Ectodermal cell (in vitro differentiated cells): ENCODE data around the gene UGT1A8.
"Not testable (repeated sequence)": the region's sequence is repeated elsewhere in the genome, so short reads cannot be mapped to it uniquely, and the experiment has no call there.

ENCODE experiments used
- H3K27ac ChIP-seq: 2 replicates; pipeline ENCODE4 v1.7.0; 2013; ENCODE audit warnings: mild to moderate bottlenecking, low read depth, low read length; ENCODE audit not compliant: insufficient read depth, poor library complexity, severe bottlenecking
- H3K27me3 ChIP-seq: 2 replicates; pipeline ENCODE4 v1.7.0; 2013; ENCODE audit warnings: mild to moderate bottlenecking, low read length; ENCODE audit not compliant: insufficient read depth, control insufficient read depth, poor library complexity, severe bottlenecking
- H3K36me3 ChIP-seq: one replicate; pipeline ENCODE4 v1.7.0; 2013; ENCODE audit warnings: low read length; ENCODE audit not compliant: control insufficient read depth, insufficient read depth
- H3K4me1 ChIP-seq: one replicate; pipeline ENCODE4 v1.7.0; 2013; ENCODE audit warnings: low read length; ENCODE audit not compliant: control insufficient read depth, insufficient read depth
- H3K4me3 ChIP-seq: 2 replicates; pipeline ENCODE4 v1.7.0; 2013; ENCODE audit warnings: low read depth, low read length, control low read depth; ENCODE audit not compliant: insufficient read depth
- H3K9me3 ChIP-seq: 2 replicates; pipeline ENCODE4 v1.7.0; 2013; ENCODE audit warnings: mild to moderate bottlenecking, low read length, moderate library complexity; ENCODE audit not compliant: control insufficient read depth
- WGBS, 2 experiments: methylation state at CpG; one replicate each; pipeline ENCODE4 v1.1.7; 2013; ENCODE audit warnings: missing lambda C conversion rate in 2 of 2; 5-methylcytosine and 5-hydroxymethylcytosine counted together

Gene UGT1A8

DNA sequence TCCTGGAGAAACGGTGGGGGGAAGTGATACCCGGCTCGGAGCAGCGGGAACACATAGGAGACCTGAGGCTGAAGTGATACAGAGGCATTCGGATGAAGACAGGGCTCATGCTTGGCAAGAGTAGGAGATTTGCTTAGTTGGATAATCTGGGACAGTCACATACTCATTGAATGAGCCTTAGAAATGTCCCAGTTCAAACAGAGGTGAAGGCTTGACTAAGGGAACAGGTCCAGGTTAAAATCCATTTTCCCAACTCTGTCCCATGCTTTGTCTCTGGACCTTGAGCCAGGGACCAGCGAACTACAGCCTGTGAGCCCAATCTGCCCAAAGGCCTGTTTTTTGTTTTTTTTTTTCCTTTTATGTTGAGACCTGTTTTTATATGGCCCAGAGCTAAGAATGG is 76.5 kb downstream of the UGT1A8 start:
- Histone ChIP-seq H3K27ac (no peak overlapping the region), H3K9me3 (no peaks in the 10 kb centered on the region), H3K36me3 (no peaks in the 10 kb centered on the region), H3K4me3 (no peak overlapping the region), H3K27me3 (no peaks in the 10 kb centered on the region), H3K4me1 (no peaks in the 10 kb centered on the region)
- WGBS, 2 experiments: 80 to 82% methylated on average over 6 of the region's 6 CpGs

DNA sequence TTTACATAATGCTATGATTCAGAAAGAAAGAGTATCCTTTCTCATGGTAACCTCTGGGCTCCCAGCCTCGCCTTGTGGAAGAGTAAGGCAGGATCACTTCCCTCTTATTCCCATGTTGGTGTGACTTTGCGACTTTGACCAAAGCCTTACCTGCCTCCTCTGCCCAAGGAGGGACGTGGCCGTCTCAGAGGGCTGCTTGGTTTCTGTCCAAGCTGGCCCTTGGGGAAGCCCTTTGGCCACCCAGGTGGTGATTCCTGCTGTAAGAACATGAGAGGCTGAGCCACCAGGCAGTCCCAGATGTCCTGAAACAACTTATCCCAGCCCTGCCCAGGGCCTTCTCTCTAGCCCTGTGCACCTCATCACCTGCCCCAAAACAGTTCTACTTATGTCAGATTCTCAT is 81.3 kb downstream of the UGT1A8 start:
- WGBS, 2 experiments: 75 to 87% methylated on average over 4 of the region's 4 CpGs
- no peak overlapping the region for H3K27ac ChIP-seq
- H3K4me1 ChIP-seq: peaks cover 8% of the 10 kb centered on the region
- H3K36me3 ChIP-seq: no peaks in the 10 kb centered on the region
- H3K4me3 ChIP-seq: no peak overlapping the region
- H3K27me3 ChIP-seq: no peaks in the 10 kb centered on the region
- no peaks in the 10 kb centered on the region for H3K9me3 ChIP-seq

DNA sequence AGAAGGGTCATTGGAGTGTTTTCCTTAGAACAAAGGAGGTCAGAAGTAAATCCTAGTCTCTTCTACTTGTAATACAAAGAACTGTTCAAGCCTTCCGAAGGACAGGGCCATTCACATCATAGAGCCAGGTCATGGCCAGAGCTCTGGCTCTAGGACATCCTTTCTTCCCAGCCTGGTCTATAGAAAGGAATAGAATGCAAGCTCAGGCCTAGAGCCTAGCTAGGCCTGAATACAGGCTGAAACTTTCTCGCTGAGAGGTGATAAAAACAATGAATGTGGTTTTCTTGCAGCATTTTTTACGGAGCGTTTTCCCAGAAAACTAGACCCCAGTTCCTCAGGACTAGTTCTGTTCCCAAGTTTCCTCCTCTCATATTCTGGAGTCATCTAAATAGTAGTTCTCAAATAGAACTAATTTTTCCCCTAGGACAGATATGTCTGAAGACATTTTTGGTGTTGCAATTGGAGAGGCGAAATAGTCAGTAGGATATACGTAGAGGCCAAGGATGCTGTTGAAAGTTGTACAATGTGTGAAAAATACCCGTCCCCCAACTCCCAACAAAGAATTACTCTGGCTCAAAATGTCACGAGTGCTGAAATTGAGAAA is 82.1 kb downstream of the UGT1A8 start:
- no peaks in the 10 kb centered on the region for H3K36me3 ChIP-seq
- no peaks in the 10 kb centered on the region for H3K9me3 ChIP-seq
- H3K4me3 ChIP-seq: no peak overlapping the region
- H3K27me3 ChIP-seq: no peaks in the 10 kb centered on the region
- H3K4me1 ChIP-seq: peaks cover 8% of the 10 kb centered on the region
- H3K27ac ChIP-seq: peak overlapping the region; percentile 50
- 83 to 84% methylated on average over 8 of the region's 8 CpGs for WGBS, 2 experiments

DNA sequence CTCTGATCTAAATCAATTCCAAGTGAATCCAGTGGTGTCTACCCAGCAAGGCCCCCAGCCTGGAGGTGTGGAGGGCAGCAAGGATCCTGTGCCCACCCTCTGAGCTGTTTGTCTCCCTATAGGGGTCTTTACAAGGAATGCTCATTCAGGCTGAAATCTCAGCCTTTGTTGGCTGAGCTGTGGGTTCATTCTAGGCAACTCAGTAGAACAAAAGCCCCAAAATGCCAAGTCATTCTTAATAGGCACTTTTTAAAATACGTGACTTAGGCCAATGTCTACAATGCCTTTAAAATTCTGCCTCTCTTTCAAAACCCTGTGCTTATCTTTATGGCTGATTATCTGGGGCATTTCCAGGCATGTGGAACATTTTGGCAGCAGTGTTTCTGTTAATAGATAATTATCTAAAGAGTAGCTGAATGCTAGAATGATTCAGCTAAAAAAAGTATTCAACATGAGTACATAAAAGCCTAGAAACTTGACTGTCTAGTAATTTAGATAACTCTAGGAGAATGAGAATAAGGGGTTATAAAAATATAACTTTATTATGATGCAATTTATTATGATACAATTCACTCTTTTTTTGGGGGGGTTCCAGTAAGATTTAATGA is 82.7 kb downstream of the UGT1A8 start:
- H3K27me3 ChIP-seq: no peaks in the 10 kb centered on the region
- H3K36me3 ChIP-seq: no peaks in the 10 kb centered on the region
- no peaks in the 10 kb centered on the region for H3K9me3 ChIP-seq
- 0 to 9% methylated on average over 1 of the region's 1 CpG for WGBS, 2 experiments
- H3K4me1 ChIP-seq: peaks cover 8% of the 10 kb centered on the region
- H3K27ac ChIP-seq: peak overlapping the region; percentile 89
- H3K4me3 ChIP-seq: no peak overlapping the region

GRCh38 chr2:233700842-233701241 is 83.4 kb downstream of the UGT1A8 start:
- H3K4me1 ChIP-seq, H3K4me3 ChIP-seq, H3K36me3 ChIP-seq, H3K27ac ChIP-seq, H3K9me3 ChIP-seq, H3K27me3 ChIP-seq: not testable (repeated sequence)
- WGBS, 2 experiments: 100% methylated on average over 1 of the region's 5 CpGs; no CpG with 5 or more reads in 1 of the 2 experiments

DNA sequence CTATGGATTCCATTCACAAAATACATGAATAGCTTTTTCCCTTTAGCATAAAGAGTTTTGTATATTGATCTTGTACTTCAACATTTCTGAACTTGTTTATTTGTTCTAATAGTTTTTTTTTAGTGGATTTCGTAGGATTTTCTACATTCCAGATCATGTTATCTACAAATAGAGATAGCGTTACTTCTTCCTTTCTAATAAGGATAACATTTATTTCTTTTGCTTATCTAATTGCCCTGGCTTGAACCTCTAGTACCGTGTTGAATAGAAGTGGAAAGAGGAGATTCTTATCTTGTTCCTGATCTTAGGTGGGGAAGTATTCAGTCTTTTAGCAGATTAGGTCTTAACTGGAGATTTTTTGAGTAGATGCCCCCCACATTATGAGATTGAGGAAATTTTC is 84.8 kb downstream of the UGT1A8 start:
- no peaks in the 10 kb centered on the region for H3K9me3 ChIP-seq
- H3K36me3 ChIP-seq: no peaks in the 10 kb centered on the region
- no peak overlapping the region for H3K27ac ChIP-seq
- whole genome bisulfite sequencing, 2 experiments: 91 to 94% methylated on average over 1 of the region's 3 CpGs
- no peak overlapping the region for H3K4me3 ChIP-seq
- H3K4me1 ChIP-seq: peaks cover 8% of the 10 kb centered on the region
- no peaks in the 10 kb centered on the region for H3K27me3 ChIP-seq

- H3K4me1 ChIP-seq: no peaks in the 10 kb centered on the region
- H3K27me3 ChIP-seq: no peaks in the 10 kb centered on the region
- 70 to 73% methylated on average over 4 of the region's 4 CpGs for WGBS, 2 experiments
- H3K27ac ChIP-seq: no peak overlapping the region
- no peak overlapping the region for H3K4me3 ChIP-seq
- H3K9me3 ChIP-seq: no peaks in the 10 kb centered on the region
- no peaks in the 10 kb centered on the region for H3K36me3 ChIP-seq
Measured at GRCh38 chr2:233705911-233706506, 88.6 kb downstream of the UGT1A8 start.

DNA sequence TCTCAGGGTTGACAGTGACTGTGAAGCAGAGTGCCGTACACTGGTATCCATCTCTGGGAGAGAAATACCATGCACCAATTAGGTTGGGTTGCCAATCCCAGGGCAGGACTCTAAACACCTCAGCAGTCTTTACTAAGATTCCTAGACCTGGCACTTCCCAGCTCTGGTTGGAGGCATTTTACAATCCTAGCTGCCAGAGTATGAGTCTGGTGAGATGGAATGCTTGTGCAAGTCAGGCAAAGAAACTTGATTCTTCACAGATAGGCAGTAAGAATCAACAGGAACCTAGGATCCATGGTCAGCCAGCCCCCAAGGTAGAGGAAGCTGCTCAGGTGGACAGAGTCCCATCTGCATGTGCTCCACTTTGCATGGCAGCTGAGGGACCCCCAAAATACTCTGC is 89.3 kb downstream of the UGT1A8 start:
- Histone ChIP-seq H3K4me3 (no peak overlapping the region), H3K36me3 (no peaks in the 10 kb centered on the region), H3K27ac (no peak overlapping the region), H3K4me1 (no peaks in the 10 kb centered on the region), H3K27me3 (no peaks in the 10 kb centered on the region), H3K9me3 (no peaks in the 10 kb centered on the region)
- 48 to 50% methylated on average over 1 of the region's 1 CpG for WGBS, 2 experiments

GRCh38 chr2:233707940-233708644 is 90.7 kb downstream of the UGT1A8 start:
- no peaks in the 10 kb centered on the region for H3K36me3 ChIP-seq
- H3K9me3 ChIP-seq: no peaks in the 10 kb centered on the region
- H3K27ac ChIP-seq: no peak overlapping the region
- WGBS, 2 experiments: 86 to 92% methylated on average over 8 to 10 of the region's 10 CpGs
- H3K27me3 ChIP-seq: no peaks in the 10 kb centered on the region
- H3K4me3 ChIP-seq: no peak overlapping the region
- no peaks in the 10 kb centered on the region for H3K4me1 ChIP-seq

- Histone ChIP-seq H3K27me3 (no peaks in the 10 kb centered on the region), H3K36me3 (no peaks in the 10 kb centered on the region), H3K4me1 (no peaks in the 10 kb centered on the region), H3K27ac (no peak overlapping the region), H3K4me3 (no peak overlapping the region), H3K9me3 (no peaks in the 10 kb centered on the region)
- WGBS, 2 experiments: 92 to 97% methylated on average over 3 to 4 of the region's 5 CpGs
Measured at GRCh38 chr2:233708942-233709341, 91.5 kb downstream of the UGT1A8 start.
